HG02623 (cell line): ENCODE data around the gene FAM181A.

Experiments
- ATAC-seq: cut with Tn5 transposase; IDR thresholded peaks from one replicate; pipeline ENCODE4 v1.9.1; 2021; ENCODE audit warnings: moderate library complexity; ENCODE audit not compliant: unreplicated experiment

Gene FAM181A

DNA sequence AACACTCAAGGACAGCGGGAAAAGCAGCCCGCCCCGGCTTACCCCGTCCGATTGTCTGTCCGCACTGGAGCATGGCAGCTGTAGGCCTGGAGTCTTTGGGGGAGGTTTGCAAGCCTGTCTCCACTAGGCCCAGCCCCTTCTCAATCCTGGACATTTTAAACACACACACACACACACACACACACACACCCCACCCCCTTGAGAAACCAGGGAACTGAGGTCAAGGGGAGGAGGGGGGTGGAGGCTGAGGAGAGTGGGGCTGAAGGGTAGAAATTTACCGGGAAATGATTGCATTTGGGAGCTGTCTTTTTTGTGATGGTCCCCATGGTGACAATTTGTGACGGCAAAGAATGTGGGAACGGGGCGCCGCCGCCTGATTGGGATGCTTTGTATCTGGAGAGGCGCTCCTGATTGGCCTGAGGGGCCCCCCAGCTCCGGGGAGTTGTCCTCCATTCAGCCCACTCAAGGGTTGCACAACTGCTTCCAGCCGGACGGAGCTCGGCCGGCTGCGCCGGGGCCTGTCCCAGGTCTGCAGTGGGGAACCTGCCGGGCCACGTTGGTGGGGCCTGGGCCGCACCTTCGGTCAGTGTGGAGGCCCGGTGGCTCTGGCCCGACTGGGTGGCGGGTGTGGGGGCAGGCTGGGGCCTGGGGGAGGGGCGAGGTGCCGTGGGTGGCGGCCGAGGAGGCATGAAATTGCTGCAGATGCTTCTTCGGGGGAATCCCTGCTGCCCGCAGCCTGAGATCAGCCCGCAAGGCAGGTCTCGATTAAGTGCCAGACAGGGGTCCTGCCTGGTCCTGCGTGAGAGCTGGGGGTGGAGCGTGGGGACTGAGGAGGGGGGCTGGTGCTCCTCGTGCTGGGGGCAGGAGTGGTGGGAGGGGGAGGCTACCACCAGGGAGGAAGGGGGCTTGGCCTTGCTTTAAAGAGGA is at the start of gene FAM181A:
Gene FAM181A, plus strand, starts transcription at position 472 of the 927 bp plus-strand sequence. CDS start 942 bp downstream, outside the sequence.
- ATAC-seq: no peak

DNA sequence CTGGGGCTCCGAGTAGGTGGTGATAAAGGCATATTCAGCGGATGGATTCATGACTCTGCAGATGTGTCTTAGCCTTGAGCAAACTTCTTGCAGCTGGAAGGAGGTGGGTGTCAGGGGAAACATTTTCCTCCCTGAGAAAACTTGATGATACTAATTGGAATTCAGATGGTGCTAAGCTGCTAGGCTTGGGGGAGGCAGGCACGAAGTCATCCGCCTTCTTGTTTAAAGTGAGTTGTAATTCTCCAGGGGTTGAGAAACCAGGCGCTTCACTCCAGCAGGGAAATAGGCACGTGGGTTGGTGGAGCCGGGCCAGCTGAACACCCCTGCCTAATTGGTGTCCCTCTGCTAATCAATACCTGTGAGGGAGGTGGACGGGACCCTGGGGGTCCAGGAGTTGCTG is 48.9 kb upstream of the FAM181A start:
- no peak for ATAC-seq

DNA sequence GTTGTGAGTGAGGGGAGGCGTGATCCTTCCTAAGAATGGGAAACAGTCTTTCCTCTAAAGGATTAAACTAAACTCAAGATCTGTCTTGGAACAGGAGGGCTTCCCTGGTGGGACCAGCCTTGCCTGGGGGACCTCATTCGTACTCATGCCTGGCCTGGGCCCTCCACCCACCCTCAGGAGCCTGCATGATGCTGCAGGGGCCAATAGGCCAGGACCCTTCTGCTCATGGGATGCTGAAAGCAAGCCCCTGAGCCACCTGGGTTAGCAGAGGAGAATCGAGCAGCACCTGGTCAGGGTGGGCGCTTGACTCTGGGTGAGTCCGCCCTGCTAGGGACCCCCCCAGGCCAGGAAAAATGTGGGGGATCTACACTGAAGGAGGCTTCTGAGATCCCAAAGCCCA is 48.3 kb upstream of the FAM181A start:
- no peak for ATAC-seq

DNA sequence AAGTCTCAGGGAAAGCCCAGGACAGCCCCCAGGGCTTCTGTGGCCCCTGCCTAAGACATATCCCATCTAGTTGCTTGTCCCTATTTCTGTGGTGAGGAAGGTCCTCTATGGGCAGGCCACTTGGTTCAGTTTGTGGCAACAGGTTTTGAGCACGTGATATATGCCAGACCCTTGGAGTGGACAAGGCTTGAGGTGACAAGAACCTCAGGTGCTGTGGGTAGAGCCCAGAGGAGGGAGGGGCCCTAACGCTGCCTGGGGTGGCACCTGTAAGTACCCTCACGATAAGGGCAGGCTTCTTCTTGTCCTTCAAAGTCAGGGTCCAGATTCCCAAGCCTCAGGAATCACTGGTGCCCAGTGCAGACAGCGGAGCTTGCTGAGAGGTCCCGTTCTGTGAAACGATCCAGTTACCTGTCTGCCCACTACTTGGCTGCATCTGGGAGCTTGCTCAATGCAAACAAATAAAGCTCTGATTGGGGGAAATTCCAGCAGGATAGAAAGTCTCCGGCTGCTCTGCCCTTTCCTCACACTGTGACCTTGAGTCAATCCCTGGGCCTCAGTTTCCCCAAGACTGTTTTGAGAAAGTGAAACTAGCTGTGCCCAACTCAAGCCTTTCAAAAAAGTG is 47.7 kb upstream of the FAM181A start:
- ATAC-seq: no peak

DNA sequence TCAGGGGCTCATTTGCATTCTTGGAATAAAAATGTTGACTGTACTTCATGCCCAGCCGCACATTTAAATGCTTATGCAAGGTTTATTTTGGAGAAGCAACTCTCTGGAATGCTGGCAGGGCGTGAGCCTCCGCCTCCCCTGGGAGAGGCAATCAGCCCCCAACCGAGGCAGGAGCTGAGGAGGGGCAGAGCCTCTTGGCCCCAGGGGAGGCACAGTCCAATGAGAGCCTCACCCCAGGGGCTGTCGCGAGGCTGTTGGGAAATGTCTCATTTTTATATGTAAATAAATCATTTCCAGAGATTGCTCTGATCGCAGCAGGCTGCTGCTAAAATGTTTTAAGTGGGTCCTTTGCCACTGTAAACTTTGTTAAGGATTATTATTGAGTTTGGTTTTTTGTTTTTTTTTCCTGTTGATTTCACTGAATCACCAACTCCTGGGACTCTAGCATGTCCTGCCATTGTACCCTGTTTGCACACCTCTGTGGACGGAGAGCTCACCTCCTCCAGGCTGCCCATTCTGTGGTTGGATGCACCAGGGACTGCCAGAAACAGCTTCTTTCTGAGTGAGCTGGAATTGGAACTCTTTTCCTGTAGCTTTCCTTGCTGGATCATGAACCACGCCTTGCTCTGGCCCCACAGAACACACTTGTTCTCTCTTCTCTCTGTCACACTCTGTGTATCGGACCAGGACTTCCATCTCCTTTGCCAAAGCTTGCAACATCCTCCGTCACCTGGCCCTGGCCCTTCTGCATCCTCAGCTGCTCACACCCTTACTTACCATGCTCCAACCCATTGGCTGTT is 46.9 kb upstream of the FAM181A start:
- ATAC-seq: no peak

DNA sequence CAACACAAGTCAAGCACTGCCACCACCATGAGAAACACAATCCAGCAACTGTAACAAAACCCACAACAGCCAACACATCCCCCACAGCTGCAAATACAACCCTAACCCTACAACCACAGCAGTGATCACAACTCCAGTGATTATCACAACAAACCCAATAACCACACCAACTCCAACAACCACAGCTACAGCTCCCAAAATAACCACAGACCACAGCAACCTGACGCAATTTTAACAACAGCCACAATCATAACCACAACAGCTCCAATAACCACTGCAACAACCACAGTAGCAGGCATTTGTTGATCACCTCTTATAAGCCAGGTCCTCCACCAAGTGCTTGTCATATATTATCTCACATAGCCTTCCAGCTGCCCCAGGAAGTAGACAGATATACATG is 42.2 kb upstream of the FAM181A start:
- ATAC-seq: no peak

DNA sequence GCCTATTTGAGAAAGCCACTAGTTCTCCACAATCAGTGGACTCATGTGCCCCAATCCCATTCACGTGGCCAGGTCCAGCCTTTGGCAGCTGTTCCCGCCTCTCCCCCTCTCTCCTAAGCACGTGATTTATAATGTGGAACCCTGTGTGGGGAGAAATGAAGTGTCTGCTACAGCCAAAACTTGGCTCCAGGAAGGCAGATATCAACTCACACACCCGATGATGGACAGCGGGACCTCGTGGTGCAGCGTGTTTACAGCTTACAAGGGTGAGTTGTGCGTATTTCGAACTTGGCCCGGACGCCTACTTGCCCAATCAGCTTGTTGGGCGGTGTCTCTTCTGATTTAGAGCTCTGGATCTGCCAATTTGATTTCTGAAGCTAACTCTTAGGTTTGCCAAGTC is 38.1 kb upstream of the FAM181A start:
- no peak for ATAC-seq

DNA sequence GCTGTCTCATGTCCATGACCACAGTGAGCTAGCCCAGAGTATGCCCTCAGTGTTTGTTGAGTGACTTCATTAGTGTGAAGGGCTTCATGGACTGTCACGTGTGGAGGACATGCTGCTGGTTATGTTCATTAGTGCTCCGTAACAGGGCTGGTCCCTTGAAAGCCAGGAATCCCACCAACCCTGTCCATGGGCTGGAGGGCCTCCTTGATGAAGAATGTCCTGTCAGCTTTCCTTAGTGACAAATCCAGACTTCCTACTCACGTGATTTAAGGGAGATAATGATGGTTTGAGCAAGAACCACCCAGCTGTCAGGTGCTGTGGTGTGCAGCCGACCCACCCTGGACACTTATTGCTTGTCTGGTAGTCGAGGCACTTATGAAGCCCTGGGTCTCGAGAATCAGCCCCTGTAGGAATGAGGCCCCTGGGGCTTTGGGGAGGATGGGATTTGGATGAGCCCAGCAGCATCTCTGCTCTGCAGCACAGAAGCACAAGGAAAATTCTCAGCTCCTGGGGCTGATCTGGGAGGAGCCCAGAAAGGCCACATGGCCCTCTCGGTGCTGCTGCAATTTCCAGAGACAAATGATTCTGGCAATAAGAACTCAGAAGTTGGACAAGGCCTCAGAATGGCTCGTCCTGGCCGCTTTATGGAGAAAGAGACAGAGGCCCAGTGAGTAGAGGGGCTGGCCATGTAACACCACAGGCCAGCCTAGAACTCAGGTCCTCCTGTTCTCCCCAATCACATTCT is 37.2 kb upstream of the FAM181A start:
- ATAC-seq: no peak

DNA sequence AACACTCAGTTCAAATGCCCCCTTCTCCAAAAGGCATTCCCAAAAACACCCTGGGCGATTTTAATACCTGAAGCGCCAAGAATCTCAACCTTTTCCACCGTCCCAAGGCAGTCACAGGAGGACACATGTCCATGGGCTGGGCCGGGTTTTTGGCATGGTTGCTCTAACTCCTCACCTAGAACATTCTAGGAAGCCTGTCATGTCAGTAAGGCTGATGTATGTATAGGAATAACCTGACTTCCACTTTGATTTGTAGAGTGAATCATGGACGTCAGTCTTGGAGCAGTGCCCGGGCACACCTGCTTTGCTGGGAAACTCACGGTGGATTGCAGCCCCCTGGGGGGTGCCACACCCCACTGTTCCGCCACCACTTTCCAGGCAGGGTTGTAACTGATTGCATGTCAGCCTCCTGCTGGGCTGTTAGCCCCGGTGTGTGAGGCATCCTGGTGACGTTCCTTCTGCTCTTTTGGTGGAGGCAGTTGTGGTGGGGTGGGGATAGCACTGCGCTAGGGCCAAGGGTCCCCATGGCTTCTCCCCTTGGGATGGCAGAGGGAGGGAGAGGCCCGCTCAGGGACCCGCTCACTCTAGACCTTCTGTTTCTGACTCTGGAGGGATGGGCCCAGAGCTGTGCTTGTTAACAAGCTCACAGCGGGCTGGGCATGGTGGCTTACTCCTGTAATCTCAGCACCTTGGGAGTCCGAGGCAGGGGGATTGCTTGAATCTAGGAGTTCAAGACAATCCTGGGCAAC is 35.2 kb upstream of the FAM181A start:
- ATAC-seq: no peak

DNA sequence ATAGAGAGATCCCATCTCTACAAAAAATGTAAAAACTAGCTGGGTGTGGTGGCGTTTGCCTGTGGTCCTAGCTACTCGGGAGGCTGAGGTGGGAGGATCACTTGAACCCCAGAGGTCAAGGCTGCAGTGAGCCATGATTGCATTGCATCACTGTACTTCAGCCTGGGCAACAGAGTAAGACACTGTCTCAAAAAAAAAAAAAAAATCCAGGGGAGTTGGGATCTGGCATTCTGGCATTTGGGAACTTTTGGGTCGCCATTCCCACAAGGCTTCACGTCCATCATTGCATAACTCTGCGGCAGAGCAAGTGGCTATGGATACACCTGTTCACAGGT is 34.7 kb upstream of the FAM181A start:
- ATAC-seq: no peak

DNA sequence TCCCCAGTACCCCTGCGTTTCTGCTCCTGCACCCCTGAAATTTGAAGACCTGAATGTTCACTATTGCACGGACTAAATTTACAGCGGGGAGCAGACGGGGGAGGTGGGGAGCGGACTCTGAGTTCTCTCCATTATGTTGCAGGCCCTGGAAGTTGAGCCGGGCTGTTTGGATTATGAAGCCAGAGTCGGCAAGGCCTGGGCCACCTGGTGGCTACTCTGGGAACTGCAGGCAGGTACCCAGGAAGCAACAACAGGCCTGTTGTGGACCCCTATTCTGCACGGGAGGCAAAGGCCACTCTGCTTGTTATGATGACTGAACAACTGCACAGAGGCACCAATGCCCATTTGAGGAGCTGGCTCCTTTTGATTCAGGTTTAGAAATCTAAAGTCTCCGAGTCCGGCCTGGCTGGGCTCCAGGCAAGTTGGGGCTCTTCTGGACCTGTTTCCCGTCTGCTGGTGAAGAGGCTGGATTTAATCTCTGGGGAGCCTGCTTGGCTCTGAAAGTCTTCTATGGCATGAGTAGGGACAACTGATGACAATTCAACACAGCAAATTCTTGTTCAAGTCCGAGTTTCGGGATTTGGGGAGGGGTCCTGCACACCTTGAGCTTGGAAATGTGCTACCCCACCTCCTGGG is 34.1 kb upstream of the FAM181A start:
- no peak for ATAC-seq

DNA sequence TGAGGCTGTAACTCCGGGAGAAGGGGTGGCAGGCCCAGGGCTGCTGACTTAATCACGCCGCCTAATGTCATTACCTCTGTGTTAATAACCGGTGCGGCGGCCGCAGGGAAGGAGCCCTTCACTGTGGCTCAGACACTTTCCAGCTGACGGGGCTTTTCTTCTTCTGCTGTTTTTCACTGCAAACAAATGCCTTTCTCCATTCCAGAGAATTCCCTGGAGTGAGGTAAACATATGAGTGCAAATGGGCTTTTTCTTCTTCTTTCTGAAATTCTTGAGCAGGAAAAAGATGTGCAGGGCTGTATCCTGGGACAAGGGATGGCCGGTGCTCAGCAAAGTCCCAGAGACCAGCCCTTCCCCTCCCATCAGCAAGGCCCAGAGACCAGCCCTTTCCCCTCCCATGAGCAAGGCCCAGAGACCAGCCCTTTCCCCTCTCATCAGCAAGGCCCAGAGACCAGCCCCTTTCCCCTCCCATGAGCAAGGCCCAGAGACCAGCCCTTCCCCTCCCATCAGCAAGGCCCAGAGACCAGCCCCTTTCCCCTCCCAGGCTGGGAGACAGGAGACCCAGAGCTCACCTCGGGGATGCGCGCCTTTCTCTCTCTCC is 33.4 kb upstream of the FAM181A start:
- no peak for ATAC-seq

DNA sequence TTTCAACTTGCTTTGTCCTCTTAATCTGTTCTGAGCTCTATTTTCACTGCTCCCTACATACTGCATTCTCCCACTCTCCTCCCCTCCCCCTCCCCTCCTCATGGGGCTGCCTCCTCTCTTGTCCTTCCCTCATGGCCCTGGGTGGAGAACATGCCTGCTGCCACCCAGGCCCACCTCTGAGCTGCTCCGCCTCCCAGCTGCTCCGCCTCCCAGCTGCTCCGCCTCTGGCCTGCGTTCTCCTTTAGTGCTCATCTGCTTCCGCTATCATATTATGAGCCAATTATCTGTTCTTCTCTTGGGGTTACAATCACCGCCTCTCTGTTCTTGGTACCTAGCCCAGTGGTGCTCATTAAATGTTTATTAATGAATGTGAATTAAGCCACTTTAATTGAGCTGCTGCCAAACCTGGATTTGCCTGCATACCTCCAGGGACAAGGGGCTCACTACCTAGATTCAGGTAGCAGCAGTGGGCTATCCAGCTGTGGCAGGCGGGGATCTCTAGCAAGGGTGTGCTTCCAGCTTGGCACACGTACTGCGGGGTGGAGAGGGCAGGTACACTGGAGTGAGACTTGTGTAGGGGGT is 32.0 kb upstream of the FAM181A start:
- ATAC-seq: no peak

DNA sequence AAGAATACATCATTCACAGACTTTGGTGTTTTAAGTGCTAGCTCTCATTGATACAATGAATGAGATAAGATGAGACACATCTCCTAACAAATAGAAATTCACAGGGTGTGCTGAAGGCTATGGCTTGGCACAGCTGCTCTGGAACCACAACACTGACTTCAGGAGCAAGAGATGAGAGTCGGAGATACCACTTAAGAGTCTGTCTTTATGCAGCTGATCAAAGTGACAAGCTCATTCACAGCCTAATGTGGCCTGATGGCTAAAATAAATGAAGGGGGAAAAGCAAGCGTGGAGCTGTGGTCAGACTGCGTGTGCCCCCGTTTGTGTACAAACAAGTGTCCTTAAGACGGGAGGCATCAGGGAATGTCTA is 29.7 kb upstream of the FAM181A start:
- ATAC-seq: no peak

DNA sequence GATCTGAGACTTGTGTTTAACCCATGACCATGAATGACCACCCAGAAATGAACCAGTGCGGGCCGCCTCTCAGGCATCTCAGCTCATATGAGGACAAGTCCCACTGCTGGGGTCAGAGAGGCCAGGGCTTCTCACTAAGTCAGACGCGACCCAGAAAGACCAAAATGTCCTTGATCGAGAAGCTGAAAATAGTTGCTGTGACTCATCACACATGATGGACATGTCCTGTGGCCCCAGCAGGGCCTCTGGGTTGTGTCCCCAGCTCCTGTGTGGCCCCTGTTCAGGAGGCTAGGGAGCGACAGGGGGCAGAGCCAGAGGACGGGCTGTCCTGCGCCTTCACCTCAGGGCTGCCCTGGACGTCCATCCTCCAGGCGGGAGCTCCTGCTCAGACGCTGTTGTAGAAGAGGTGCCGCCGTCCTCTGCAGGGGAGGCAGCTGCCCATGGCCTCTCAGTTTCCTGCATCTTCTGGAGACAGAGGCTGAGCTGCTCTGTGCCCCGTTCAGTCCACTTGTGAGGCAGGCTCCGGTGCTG is 29.0 kb upstream of the FAM181A start:
- no peak for ATAC-seq

DNA sequence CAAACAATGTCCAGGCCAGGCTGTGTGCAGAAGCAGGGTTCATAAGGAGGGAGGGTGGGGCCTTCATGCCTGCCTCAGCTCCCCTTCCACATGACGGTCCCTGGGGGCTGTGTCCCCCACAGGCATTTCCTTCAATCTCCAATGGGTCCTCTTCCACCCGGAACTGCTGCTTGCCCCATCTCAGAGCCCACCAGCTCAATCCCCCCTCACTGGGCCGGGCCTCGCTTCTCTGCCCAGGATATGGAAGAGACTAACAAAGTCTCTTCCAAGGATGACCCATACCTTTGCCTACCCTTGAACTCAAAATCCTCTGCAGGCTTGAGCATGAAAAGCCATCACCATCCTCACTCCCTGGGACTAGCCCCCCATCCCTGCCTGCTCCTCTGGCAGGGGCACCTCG is 28.4 kb upstream of the FAM181A start:
- ATAC-seq: no peak

DNA sequence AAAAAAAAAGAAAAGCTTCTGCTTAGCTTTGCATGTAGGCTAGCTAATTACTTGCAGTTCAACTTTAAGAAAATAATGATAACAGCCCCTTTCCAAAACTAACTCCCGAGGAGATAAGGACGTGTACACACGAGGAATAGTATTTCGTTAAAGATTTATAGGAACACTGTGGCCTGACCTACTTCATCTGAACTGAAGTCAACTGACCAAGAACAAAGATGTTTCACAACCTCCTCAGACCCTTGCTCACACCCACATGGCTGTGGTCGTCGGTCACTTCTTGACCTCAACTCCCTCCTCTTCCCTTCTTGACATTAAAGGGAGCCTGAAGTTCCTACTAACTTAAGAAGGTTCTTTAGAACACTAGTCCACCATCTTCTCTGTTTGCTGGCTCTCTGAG is 25.3 kb upstream of the FAM181A start:
- ATAC-seq: no peak

DNA sequence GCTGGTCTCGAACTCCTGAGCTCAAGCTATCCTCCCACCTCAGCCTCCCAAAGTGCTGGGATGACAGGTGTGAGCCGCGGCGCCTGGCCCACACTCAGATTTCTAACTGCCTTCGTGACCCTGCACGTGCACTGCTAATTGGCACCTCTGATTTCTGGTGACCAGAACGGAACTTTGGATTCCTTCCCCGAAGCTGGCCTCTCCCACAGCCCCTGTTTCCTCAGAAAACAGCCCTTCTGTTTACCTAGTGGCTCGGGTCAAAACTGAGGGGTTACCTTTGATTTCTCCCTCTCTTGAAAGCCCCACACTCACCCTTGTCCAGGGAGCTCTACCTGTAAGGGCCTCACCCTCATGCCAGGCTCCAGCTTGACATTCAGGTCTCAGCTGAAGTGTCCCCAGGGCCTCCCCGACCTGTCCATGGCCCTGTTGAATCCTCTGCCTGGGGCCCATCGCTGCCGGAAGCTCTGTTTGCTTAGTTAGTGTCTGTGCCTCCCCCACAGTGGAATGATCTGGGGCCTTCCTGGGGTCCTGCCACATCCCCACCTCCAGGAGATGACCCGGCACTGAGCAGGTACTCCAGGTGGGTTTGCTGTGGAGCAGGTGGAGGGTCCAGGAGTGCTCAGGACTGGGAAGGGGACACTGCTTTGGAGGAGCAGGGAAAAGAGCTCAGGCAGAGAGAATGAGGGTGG is 24.4 kb upstream of the FAM181A start:
- no peak for ATAC-seq
